ENCODE data around the gene GNG12. TPM values are rescaled to one million over a fixed set of nuclear protein-coding genes. Genes with fewer than 3 reads are reported as not detected.

The GNG12 gene
- total and polyA plus RNA-seq, 2 donors (not counting 3 experiments of a cell fraction or from before 2014, with no cell fraction given), result 107 to 152 TPM

- Histone ChIP-seq H2AFZ (ENCODE audit: low read depth, low read length) (no peak overlapping the region), H3K36me3 (ENCODE audit: control insufficient read depth in 2 of 2, extremely low read depth in 1 of 2, insufficient read depth in 2 of 2, low read length in 2 of 2) (peaks cover 0 to 2% of the 10 kb centered on the region in 2 experiments), H3K79me2 (ENCODE audit: control insufficient read depth, insufficient read depth, low read length) (peaks cover 97% of the 10 kb centered on the region), H3K4me2 (ENCODE audit: insufficient read depth, low read length) (peak overlapping the region; percentile 12), H3K4me1 (ENCODE audit: control insufficient read depth, extremely low read depth, insufficient read depth, low read length) (peaks cover 54% of the 10 kb centered on the region), H3K9me3 (replicated peaks; ENCODE audit: control insufficient read depth, insufficient read depth, low read length) (no peaks in the 10 kb centered on the region), H3K9ac (replicated peaks; ENCODE audit: extremely low read depth, insufficient read depth, low read length) (no peak overlapping the region), H4K20me1 (replicated peaks; ENCODE audit: control insufficient read depth, extremely low read depth, insufficient read depth, low read length) (peaks cover 9% of the 10 kb centered on the region), H3K27me3 (ENCODE audit: control insufficient read depth in 2 of 2, insufficient read depth in 2 of 2, low read length in 2 of 2) (no peaks in the 10 kb centered on the region), H3K4me3 (replicated peaks in 1 of 3; ENCODE audit: insufficient read depth in 1 of 3, low read depth in 1 of 3, low read length in 3 of 3) (no peak overlapping the region), H3K27ac (ENCODE audit: insufficient read depth, low read depth, low read length) (peak overlapping the region; percentile 28), H3K9me1 (replicated peaks; ENCODE audit: control insufficient read depth, extremely low read depth, insufficient read depth, low read length) (no peaks in the 10 kb centered on the region)
- no peak for DNase-seq (ENCODE audit: low read depth, low spot score)
- no peak for FAIRE-seq
- no TSS peak for BruUV-seq (replicated peaks)
- CTCF ChIA-PET, result interaction anchor here (0.7 to 1.9 kb wide), 11 partner anchors 9 to 277 kb away, joined by 3 to 10 read pairs (median 4); no protein-coding TSS in a partner anchor
- dilution Hi-C loops (cut with MboI; ENCODE audit: extremely low pct_ligation_motif_present, low sequenced_read_pairs) (no loop called here), intact Hi-C loops (cut with micrococcal nuclease) (no loop called here)
- POLR2A ChIA-PET, result interaction anchor here (1.0 to 1.4 kb wide), 2 partner anchors 13 to 20 kb away, joined by 3 read pairs; no protein-coding TSS in a partner anchor
- TF ChIP-seq POLR2A (IDR thresholded peaks at IDR 0.05; ENCODE audit: low read depth, low read length) (no peak), GATA2 (IDR thresholded peaks at IDR 0.05; ENCODE audit: insufficient read depth, insufficient read length, low read depth, low read length) (no peak), MYC (IDR thresholded peaks at IDR 0.05; ENCODE audit: low read depth, low read length) (no peak), JUN (IDR thresholded peaks at IDR 0.05; ENCODE audit: borderline replicate concordance, insufficient read depth, insufficient read length, low read depth) (no peak), CTCF (IDR thresholded peaks at IDR 0.05; ENCODE audit: extremely low read depth in 1 of 2, insufficient read depth in 1 of 2, low read depth in 1 of 2, low read length in 2 of 2) (no peak), FOS (IDR thresholded peaks at IDR 0.05; ENCODE audit: borderline replicate concordance, insufficient read depth, low read length) (no peak)
- TF ChIP-seq, protein P1, sequence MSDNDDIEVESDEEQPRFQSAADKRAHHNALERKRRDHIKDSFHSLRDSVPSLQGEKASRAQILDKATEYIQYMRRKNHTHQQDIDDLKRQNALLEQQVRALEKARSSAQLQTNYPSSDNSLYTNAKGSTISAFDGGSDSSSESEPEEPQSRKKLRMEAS (IDR thresholded peaks at IDR 0.05; ENCODE audit: insufficient read depth, insufficient read length), result no peak
Measured at GRCh38 chr1:67812226-67812625, 21.0 kb downstream of the GNG12 start.
